Hepatocyte (in vitro differentiated cells): ENCODE measurements around the gene ANKRD22. TPM values are rescaled to one million over a fixed set of nuclear protein-coding genes. Genes with fewer than 3 reads are reported as not detected.

Experiments used
- DNase-seq: peaks from one replicate; pipeline ENCODE4 v3.0.0-alpha.2; 2016; ENCODE audit warnings: low spot score
- H2AFZ ChIP-seq: fragments of 200-600 bp; sonication (generic); 2 replicates; pipeline ENCODE4 v1.6.0; 2016; ENCODE audit warnings: antibody characterized with exemption, mild to moderate bottlenecking
- H3K27ac ChIP-seq: fragments of 200-600 bp; sonication (generic); 2 replicates; pipeline ENCODE4 v1.5.1; 2016; ENCODE audit warnings: mild to moderate bottlenecking
- H3K27me3 ChIP-seq: fragments of 200-600 bp; sonication (generic); 2 replicates; pipeline ENCODE4 v1.6.1; 2016
- H3K36me3 ChIP-seq: fragments of 200-600 bp; sonication (generic); replicated peaks from 2 replicates; pipeline ENCODE4 v1.5.1; 2016; ENCODE audit warnings: low read depth; ENCODE audit not compliant: insufficient read depth
- H3K4me1 ChIP-seq: fragments of 200-600 bp; sonication (generic); 2 replicates; pipeline ENCODE4 v1.5.1; 2016; ENCODE audit warnings: mild to moderate bottlenecking, moderate library complexity; ENCODE audit not compliant: insufficient read depth
- H3K4me2 ChIP-seq: fragments of 200-600 bp; sonication (generic); 2 replicates; pipeline ENCODE4 v1.6.0; 2016
- H3K4me3 ChIP-seq: fragments of 200-600 bp; sonication (generic); 2 replicates; pipeline ENCODE4 v1.5.1; 2016; ENCODE audit warnings: mild to moderate bottlenecking
- H3K79me2 ChIP-seq: fragments of 200-600 bp; sonication (generic); 2 replicates; pipeline ENCODE4 v1.6.0; 2017; ENCODE audit warnings: mild to moderate bottlenecking
- H3K9me2 ChIP-seq: fragments of 200-600 bp; sonication (generic); replicated peaks from 2 replicates; pipeline ENCODE4 v1.6.0; 2017; ENCODE audit warnings: mild to moderate bottlenecking; ENCODE audit not compliant: insufficient read depth
- H3K9me3 ChIP-seq: fragments of 200-600 bp; sonication (generic); 2 replicates; pipeline ENCODE4 v1.5.1; 2016; ENCODE audit warnings: low read depth, mild to moderate bottlenecking
- H4K20me1 ChIP-seq: fragments of 200-600 bp; sonication (generic); 2 replicates; pipeline ENCODE4 v1.6.0; 2016; ENCODE audit warnings: mild to moderate bottlenecking; ENCODE audit not compliant: insufficient read depth, poor library complexity, severe bottlenecking
- CTCF ChIP-seq: fragments of 200-600 bp; sonication (generic); IDR thresholded peaks from 2 replicates; pipeline ENCODE4 v1.5.1; 2016; ENCODE audit warnings: antibody characterized with exemption, mild to moderate bottlenecking; ENCODE audit not compliant: poor library complexity
- EZH2 ChIP-seq: fragments of 200-600 bp; sonication (generic); IDR thresholded peaks from 2 replicates; pipeline ENCODE4 v1.6.1; 2016; ENCODE audit warnings: antibody characterized with exemption, mild to moderate bottlenecking, borderline replicate concordance
- EZH2phosphoT487 ChIP-seq: fragments of 200-600 bp; sonication (generic); IDR thresholded peaks from one replicate; pipeline ENCODE4 v1.6.1; 2018; ENCODE audit warnings: antibody characterized with exemption, mild to moderate bottlenecking, low read depth, moderate library complexity; ENCODE audit not compliant: unreplicated experiment, severe bottlenecking
- WGBS: methylation state at CpG from one replicate; pipeline ENCODE4 v1.1.6; 2016; ENCODE audit warnings: low lambda C conversion rate; ENCODE audit errors: missing lambda C conversion rate; 5-methylcytosine and 5-hydroxymethylcytosine counted together
- polyA plus RNA-seq: library from polyadenylated mRNA; unstranded; fragments of >200 nt; fragmentation: Nextera tagmentation; extraction: Ambion mirVana; gene quantifications from 2 replicates; pipeline ENCODE4 v1.2.1, GENCODE V29; 2016
- total RNA-seq: library from RNA; depleted of rRNA; stranded (reverse); fragments of >200 nt; gene quantifications from 2 replicates; pipeline ENCODE4 v1.2.3, GENCODE V29; 2014

ANKRD22 gene
- total and polyA plus RNA-seq, 2 experiments from 2014 or later: 2.1 to 2.7 TPM

- no peak overlapping the region for H2AFZ ChIP-seq
- no peaks in the 10 kb centered on the region for H3K9me3 ChIP-seq
- H3K79me2 ChIP-seq: no peaks in the 10 kb centered on the region
- no peak overlapping the region for H3K27ac ChIP-seq
- no peak overlapping the region for H3K4me3 ChIP-seq
- no peaks in the 10 kb centered on the region for H3K9me2 ChIP-seq
- TF ChIP-seq EZH2: no peak
- no peak for TF ChIP-seq CTCF
- no peak for TF ChIP-seq EZH2phosphoT487
- no peaks in the 10 kb centered on the region for H4K20me1 ChIP-seq
- no peaks in the 10 kb centered on the region for H3K36me3 ChIP-seq
- H3K4me1 ChIP-seq: no peaks in the 10 kb centered on the region
- H3K27me3 ChIP-seq: no peaks in the 10 kb centered on the region
- no peak overlapping the region for H3K4me2 ChIP-seq
- peak; percentile 19 for DNase-seq
These were observed 30.8 kb downstream of the ANKRD22 start for GRCh38 chr10:88820748-88821401.

- Histone ChIP-seq H4K20me1 (no peaks in the 10 kb centered on the region), H3K4me1 (no peaks in the 10 kb centered on the region), H2AFZ (no peak overlapping the region), H3K9me3 (no peaks in the 10 kb centered on the region), H3K36me3 (no peaks in the 10 kb centered on the region), H3K27me3 (no peaks in the 10 kb centered on the region), H3K4me2 (no peak overlapping the region), H3K9me2 (no peaks in the 10 kb centered on the region), H3K4me3 (no peak overlapping the region), H3K79me2 (no peaks in the 10 kb centered on the region), H3K27ac (no peak overlapping the region)
- TF ChIP-seq EZH2 (no peak), EZH2phosphoT487 (no peak), CTCF (no peak)
- WGBS: 92% methylated on average over 3 of the region's 3 CpGs
- DNase-seq: no peak
These were observed 32.4 kb downstream of the ANKRD22 start for GRCh38 chr10:88819290-88819689.

- Histone ChIP-seq H3K4me2 (no peak overlapping the region), H4K20me1 (no peaks in the 10 kb centered on the region), H3K4me3 (no peak overlapping the region), H3K9me3 (no peaks in the 10 kb centered on the region), H3K27me3 (no peaks in the 10 kb centered on the region), H3K79me2 (no peaks in the 10 kb centered on the region), H3K4me1 (no peaks in the 10 kb centered on the region), H3K36me3 (no peaks in the 10 kb centered on the region), H3K9me2 (no peaks in the 10 kb centered on the region), H2AFZ (no peak overlapping the region), H3K27ac (no peak overlapping the region)
- WGBS: 88% methylated on average over 6 of the region's 6 CpGs
- DNase-seq: no peak
- TF ChIP-seq EZH2: no peak
These were observed 38.4 kb downstream of the ANKRD22 start for GRCh38 chr10:88813200-88813599.

- peak; percentile 73 for DNase-seq
- TF ChIP-seq CTCF (peak; percentile 68), EZH2phosphoT487 (no peak)
These were observed 41.3 kb downstream of the ANKRD22 start for GRCh38 chr10:88810196-88810961.

More at GRCh38 chr10:88810196-88810961, 41.3 kb downstream of the ANKRD22 start:
- Histone ChIP-seq H3K27me3 (no peaks in the 10 kb centered on the region), H3K4me3 (no peak overlapping the region), H3K36me3 (no peaks in the 10 kb centered on the region), H3K4me1 (no peaks in the 10 kb centered on the region), H4K20me1 (no peaks in the 10 kb centered on the region), H3K27ac (no peak overlapping the region), H3K9me3 (no peaks in the 10 kb centered on the region), H2AFZ (no peak overlapping the region), H3K4me2 (no peak overlapping the region), H3K79me2 (no peaks in the 10 kb centered on the region), H3K9me2 (no peaks in the 10 kb centered on the region)
- 35% methylated on average over 5 of the region's 5 CpGs for WGBS
